ENCODE measurements around the gene GBF1.

- TF ChIP-seq CTCF (IDR thresholded peaks at IDR 0.05) = no peak
- no peak for TF ChIP-seq EZH2 (IDR thresholded peaks at IDR 0.05; ENCODE audit: borderline replicate concordance, insufficient read depth, low read depth, low read length, poor library complexity, severe bottlenecking)
These were observed 130.5 kb downstream of the GBF1 start for GRCh38 chr10:102375867-102376266.
